ENCODE data around the gene ING1.

ING1 gene

DNA sequence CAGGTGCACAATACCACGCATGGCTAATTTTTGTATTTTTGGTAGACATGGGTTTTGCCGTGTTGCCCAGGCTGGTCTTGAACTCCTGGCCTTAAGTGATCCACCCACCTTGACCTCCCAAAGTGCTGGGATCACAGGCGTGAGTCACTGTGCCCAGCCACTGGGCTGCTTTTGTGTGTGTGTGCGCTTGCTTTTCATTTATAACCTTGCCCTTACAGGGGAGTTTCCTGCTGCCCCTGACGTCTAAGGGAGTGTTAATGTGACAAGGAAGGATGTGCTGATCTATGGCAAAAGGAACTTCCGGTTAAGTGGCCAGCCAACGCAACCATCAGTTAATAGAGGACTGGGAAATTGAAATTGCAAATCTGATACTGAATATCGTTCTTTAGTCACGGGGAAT, 57.7 kb downstream of the ING1 start:
- no peak for DNase-seq (ENCODE audit: low read depth in 3 of 3)

DNA sequence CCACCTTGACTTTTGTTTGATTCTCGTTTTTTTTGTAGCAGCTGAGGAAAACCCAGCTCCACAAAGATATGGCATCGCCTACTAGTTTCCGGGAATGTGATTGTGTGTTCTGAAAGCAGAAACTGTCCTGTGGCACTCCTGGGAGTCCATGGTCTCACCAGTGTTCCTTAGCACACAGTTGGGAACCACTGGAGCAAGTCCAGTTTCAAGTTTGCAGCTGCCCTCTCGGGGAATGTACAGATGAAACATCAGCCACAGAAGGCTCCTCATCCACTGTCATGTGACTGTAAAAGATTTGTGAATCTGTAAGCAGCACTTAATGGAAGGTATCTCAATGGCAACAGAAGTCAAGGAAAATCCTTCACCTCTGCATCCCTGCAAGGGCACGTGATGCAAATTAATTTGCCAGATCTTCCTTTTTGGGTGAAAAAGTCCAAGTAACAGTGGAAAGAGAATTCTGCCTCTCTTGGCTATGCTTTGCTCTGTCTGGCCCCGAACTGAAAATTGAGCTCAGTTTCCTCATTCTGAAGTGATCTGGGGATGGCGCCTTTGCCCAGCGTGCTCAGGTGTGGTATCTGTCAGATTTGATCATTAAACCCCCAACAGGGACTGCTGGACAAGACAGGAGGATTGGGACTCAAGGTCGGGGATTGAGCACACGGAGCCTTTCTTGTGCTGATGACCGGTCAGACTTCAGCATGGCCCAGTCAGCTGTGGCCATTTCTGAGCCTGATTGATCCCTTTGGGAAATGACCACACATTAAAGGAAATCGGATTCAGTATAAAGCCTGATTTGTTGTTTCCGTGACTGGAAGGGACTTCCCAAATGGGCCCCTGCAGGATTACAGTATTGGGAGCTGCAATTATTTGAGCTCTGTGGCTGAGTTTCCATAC, 58.8 kb downstream of the ING1 start:
- no peak for DNase-seq (ENCODE audit: low read depth in 3 of 3)
